Measurements from ENCODE around the gene MVB12B. TPM values are rescaled to one million over a fixed set of nuclear protein-coding genes. Genes with fewer than 3 reads are reported as not detected.

Gene MVB12B
- total and polyA plus RNA-seq, 2 of the 4 experiments (the other 2 are of a cell fraction) = 2.0 to 4.0 TPM

- peaks cover 7% of the 10 kb centered on the region; the same call in 1 of the 2 replicates for H4K20me1 ChIP-seq (ENCODE audit: insufficient read depth, low read length)
- H4K8ac ChIP-seq (ENCODE audit: low read depth in 2 of 2, low read length in 2 of 2) = no peak overlapping the region
- H4K5ac ChIP-seq (ENCODE audit: low read depth, low read length) = no peak overlapping the region
- no peak overlapping the region for H3K18ac ChIP-seq (ENCODE audit: low read depth, low read length)
- dilution Hi-C loops (cut with HindIII; ENCODE audit: low sequenced_read_pairs, unreplicated experiment) (no loop called here), intact Hi-C loops (cut with micrococcal nuclease) (loop anchor here (1.0 to 10.0 kb wide), 3 partner anchors 281 to 1095 kb away; partner anchors contain the start of gene PBX3), in situ Hi-C loops (cut with MboI; ENCODE audit: low sequenced_read_pairs) (loop anchor here (5.0 to 25.0 kb wide), 2 partner anchors 57 to 1088 kb away; no protein-coding TSS in a partner anchor)
- DNase-seq (no peak), ATAC-seq (ENCODE audit: low read depth) (peak; percentile 2; the same call in 1 of the 2 replicates)
- no peak overlapping the region for H3K27ac ChIP-seq (ENCODE audit: insufficient read depth, low read length)
- H3K9ac ChIP-seq (ENCODE audit: low read depth, low read length) = no peak overlapping the region
- H3K9me3 ChIP-seq (ENCODE audit: control insufficient read depth, insufficient read depth, low read length) = no peaks in the 10 kb centered on the region
- H3K4me2 ChIP-seq (ENCODE audit: low read depth, low read length) = peak overlapping the region; percentile 99
- WGBS, 2 experiments (ENCODE audit: extremely low coverage in 2 of 2, insufficient read length in 1 of 2) = 44% methylated on average over 10 of the region's 20 CpGs; no CpG with 5 or more reads in 1 of the 2 experiments
- H2BK15ac ChIP-seq (ENCODE audit: low read depth, low read length) = no peak overlapping the region
- H2BK5ac ChIP-seq (ENCODE audit: low read depth, low read length, poor library complexity, severe bottlenecking) = no peak overlapping the region
- H3K4me1 ChIP-seq (ENCODE audit: control insufficient read depth, insufficient read depth, low read length) = peaks cover 4% of the 10 kb centered on the region; the same call in 1 of the 2 replicates
- TF ChIP-seq RFX5 (IDR thresholded peaks at IDR 0.05; ENCODE audit: low read depth, low read length) = no peak
- TF ChIP-seq SMC3 (IDR thresholded peaks at IDR 0.05; ENCODE audit: low read depth, low read length) = no peak
- TF ChIP-seq RAD21 (IDR thresholded peaks at IDR 0.05; ENCODE audit: low read length) = no peak
- no peak for TF ChIP-seq CTCF (conservative IDR thresholded peaks at IDR 0.05; ENCODE audit: low read depth, low read length)
- TF ChIP-seq CHD1 (IDR thresholded peaks at IDR 0.05; ENCODE audit: low read depth, low read length) = no peak
- no peak for TF ChIP-seq BHLHE40 (IDR thresholded peaks at IDR 0.05; ENCODE audit: low read depth, low read length)
- no peak for TF ChIP-seq NFE2L2 (IDR thresholded peaks at IDR 0.05; ENCODE audit: low read depth, low read length)
- no peak overlapping the region for H2BK120ac ChIP-seq (ENCODE audit: low read depth, low read length)
- H3K23ac ChIP-seq (ENCODE audit: low read depth, low read length) = no peak overlapping the region
- H3K27me3 ChIP-seq (ENCODE audit: control insufficient read depth, insufficient read depth, low read length) = no peaks in the 10 kb centered on the region; the same call in 1 of the 2 replicates
- CTCF ChIA-PET = interaction anchor here (0.6 to 1.0 kb wide), 2 partner anchors 101 to 146 kb away, joined by 3 to 6 read pairs; no protein-coding TSS in a partner anchor
- POLR2A ChIA-PET (ENCODE audit: unreplicated experiment) = no interaction called here
- no peaks in the 10 kb centered on the region for H3K79me1 ChIP-seq (ENCODE audit: low read depth in 1 of 2, low read length in 2 of 2)
- peak overlapping the region; percentile 85 for H2AFZ ChIP-seq (replicated peaks; ENCODE audit: low read length, poor library complexity)
- H2AK9ac ChIP-seq (replicated peaks; ENCODE audit: low read depth, low read length, poor library complexity) = peak overlapping the region; percentile 74
- H3K9me1 ChIP-seq (ENCODE audit: insufficient read depth, low read length) = no peaks in the 10 kb centered on the region
- no peak overlapping the region for H3K4ac ChIP-seq (ENCODE audit: low read depth, low read length)
- no peak overlapping the region for H2BK20ac ChIP-seq (ENCODE audit: low read depth, low read length)
- peaks cover 4% of the 10 kb centered on the region; the same call in 1 of the 2 replicates for H3K36me3 ChIP-seq (ENCODE audit: control insufficient read depth, insufficient read depth, low read length)
- no TSS peak for BruUV-seq (replicated peaks)
- no peak overlapping the region for H4K91ac ChIP-seq (ENCODE audit: insufficient read depth, low read depth, low read length)
- H2AK5ac ChIP-seq (ENCODE audit: low read depth, low read length) = no peak overlapping the region
- peak overlapping the region; percentile 74; the same call in 1 of the 2 replicates for H3K4me3 ChIP-seq (ENCODE audit: insufficient read depth, low read depth, low read length)
- no peak overlapping the region for H3K14ac ChIP-seq (replicated peaks; ENCODE audit: low read depth, low read length)
- H3K56ac ChIP-seq (ENCODE audit: extremely low read depth, insufficient read depth, low read length) = no peak overlapping the region
Measured at GRCh38 chr9:126499911-126500599, 173.4 kb downstream of the MVB12B start.
